Measurements from ENCODE around the gene CLCN1.

Gene CLCN1

DNA sequence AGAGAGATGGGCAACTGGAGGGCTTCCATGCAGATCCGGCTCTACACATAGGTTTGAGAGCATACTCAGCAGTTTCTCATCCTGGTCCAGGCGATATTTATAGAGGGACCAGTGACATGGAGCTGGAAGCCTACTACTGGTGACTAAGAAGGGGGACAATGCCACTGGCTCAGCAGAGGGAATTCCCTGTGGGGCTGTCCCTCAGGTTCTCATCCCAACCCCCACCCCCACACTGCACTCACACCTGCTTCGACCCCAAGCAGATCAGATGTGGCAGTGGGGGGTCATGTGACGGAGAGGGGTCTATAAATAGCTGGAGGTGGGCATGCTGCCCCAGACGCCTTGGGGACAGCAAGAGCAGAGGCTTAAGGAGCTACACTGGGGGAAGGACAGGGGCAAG lies at the start of gene CLCN1:
Gene CLCN1 (plus strand): TSS at position 336 of the 400 bp plus-strand sequence. CDS start 102 bp downstream, outside the sequence.
- peaks cover 80% of the 10 kb centered on the region for H3K4me1 Mint-ChIP-seq (ENCODE audit: low read depth)
- intact Hi-C loops (cut with micrococcal nuclease): loop anchor here (10.0 kb wide), 1 partner anchor 169 kb away; no protein-coding TSS in a partner anchor
- H3K9me3 Mint-ChIP-seq: no peaks in the 10 kb centered on the region
- no peaks in the 10 kb centered on the region for H3K27me3 Mint-ChIP-seq
- H3K27ac Mint-ChIP-seq: peak within 1 kb of the TSS; percentile 70
- no peak within 1 kb of the TSS for H3K4me3 Mint-ChIP-seq
- H3K36me3 Mint-ChIP-seq (ENCODE audit: low read depth): no peaks in the 10 kb centered on the region

DNA sequence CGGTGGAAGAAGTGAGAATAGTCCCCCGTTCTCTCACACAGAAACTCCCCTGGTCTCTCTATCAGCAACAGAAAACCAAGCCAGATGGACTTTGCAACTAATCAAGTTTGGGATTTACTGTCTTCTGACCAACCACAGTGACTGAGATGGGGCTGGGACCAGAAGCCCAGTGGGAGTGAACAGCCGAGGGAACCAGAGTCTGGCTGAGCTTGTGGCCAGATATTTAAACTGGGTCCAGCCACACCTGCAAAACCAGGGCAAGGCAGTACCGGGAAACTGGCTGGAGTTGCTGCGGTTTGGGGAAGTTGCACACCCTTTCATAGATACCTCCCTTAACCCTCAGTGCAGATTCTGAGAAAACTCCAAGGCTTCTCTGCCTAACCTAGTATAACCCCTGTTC lies 46.7 kb upstream of the CLCN1 start:
- peaks cover 44% of the 10 kb centered on the region for H3K4me1 Mint-ChIP-seq (ENCODE audit: low read depth)
- no peaks in the 10 kb centered on the region for H3K9me3 Mint-ChIP-seq
- H3K27ac Mint-ChIP-seq: no peak overlapping the region
- intact Hi-C loops (cut with micrococcal nuclease): no loop called here
- H3K36me3 Mint-ChIP-seq (ENCODE audit: low read depth): peaks cover 61% of the 10 kb centered on the region
- no peaks in the 10 kb centered on the region for H3K27me3 Mint-ChIP-seq
- no peak overlapping the region for H3K4me3 Mint-ChIP-seq

DNA sequence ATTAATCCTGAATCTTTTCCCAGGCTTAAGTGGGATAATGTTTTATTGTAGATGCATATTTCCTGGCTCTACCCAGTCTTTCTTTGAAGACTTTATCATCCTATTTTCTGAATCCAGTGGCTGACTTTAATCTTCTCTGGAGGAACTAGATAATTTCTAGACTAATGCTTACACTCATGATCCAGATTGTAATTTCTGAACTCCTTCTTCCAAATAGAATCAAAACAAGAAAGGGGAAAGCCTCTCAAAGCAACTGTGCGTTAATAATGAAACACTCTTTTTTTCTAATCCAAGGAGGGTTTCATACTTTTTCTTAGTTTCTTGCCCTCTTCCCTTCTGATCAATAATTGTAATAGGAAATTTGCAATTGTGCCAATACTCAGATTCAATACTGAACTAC lies 44.7 kb upstream of the CLCN1 start:
- no peak overlapping the region for H3K4me3 Mint-ChIP-seq
- H3K27ac Mint-ChIP-seq: no peak overlapping the region
- intact Hi-C loops (cut with micrococcal nuclease): no loop called here
- peaks cover 41% of the 10 kb centered on the region for H3K36me3 Mint-ChIP-seq (ENCODE audit: low read depth)
- H3K4me1 Mint-ChIP-seq (ENCODE audit: low read depth): peaks cover 29% of the 10 kb centered on the region
- no peaks in the 10 kb centered on the region for H3K27me3 Mint-ChIP-seq
- H3K9me3 Mint-ChIP-seq: no peaks in the 10 kb centered on the region

DNA sequence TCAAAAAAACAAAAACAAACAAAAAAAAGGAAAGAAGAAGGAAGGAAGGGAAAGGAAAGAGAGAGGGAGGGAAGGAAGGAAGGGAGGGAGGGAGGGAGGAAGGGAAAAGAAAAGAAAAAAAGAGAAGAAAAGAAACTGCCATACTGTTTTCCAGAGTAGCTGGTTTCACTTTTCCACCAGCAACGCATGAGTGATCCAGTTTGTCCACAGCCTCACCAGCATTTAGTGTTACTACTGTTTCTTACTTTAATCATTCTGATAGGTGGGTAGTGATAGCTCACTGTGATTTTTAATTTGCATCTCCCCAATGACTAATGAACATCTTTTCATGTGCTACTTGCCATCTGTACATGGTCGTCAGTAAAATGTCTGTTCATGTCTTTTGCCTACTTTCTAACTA lies 43.0 kb upstream of the CLCN1 start:
- no peak overlapping the region for H3K27ac Mint-ChIP-seq
- H3K9me3 Mint-ChIP-seq: no peaks in the 10 kb centered on the region
- intact Hi-C loops (cut with micrococcal nuclease): no loop called here
- no peaks in the 10 kb centered on the region for H3K27me3 Mint-ChIP-seq
- peaks cover 27% of the 10 kb centered on the region for H3K4me1 Mint-ChIP-seq (ENCODE audit: low read depth)
- H3K36me3 Mint-ChIP-seq (ENCODE audit: low read depth): peaks cover 25% of the 10 kb centered on the region
- H3K4me3 Mint-ChIP-seq: no peak overlapping the region

DNA sequence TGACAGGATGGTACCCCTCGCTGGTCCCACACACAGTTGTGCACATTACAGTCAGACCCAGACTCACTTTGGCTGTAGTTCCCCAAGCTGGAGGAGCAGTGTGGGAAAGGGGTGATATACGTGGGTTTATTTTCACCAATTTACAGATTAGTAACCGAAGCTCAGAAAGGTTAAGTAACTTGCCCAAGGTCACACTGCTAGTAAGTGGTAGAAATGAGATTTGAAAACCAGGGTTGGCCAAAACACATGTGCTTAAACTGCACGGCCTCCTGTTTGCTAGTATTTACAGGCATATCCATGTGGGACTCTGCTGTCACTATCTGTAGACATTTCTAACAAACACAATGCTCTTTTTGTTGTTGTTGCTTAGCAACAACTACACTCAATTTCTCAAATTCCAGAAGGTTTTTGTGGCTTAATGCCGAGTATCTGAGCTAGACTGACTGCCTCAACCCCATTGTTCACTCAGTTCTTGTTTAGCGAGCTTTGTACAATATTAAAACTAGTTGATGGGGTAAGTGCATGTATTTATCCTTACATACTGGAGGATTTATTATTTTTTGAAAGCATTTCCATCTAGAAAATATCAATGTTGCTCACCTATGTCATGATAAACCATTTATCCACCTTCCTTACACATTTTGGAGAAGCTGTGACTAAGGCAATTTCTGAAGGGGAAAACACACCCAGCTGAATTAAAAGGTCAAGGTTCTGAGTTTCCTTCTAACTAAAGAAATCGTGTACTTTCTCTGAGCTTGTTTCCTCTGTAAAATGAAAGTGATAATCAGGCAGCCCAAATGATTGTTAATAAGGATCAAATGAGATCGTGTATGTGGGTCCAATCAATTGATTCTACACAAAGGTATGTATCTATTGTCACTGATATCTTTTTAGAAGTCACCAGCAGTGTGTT lies 36.5 kb upstream of the CLCN1 start:
- intact Hi-C loops (cut with micrococcal nuclease): no loop called here
- Mint-ChIP-seq H3K4me3 (no peak overlapping the region), H3K27ac (no peak overlapping the region), H3K27me3 (no peaks in the 10 kb centered on the region), H3K9me3 (no peaks in the 10 kb centered on the region), H3K4me1 (ENCODE audit: low read depth) (peaks cover 23% of the 10 kb centered on the region), H3K36me3 (ENCODE audit: low read depth) (no peaks in the 10 kb centered on the region)

DNA sequence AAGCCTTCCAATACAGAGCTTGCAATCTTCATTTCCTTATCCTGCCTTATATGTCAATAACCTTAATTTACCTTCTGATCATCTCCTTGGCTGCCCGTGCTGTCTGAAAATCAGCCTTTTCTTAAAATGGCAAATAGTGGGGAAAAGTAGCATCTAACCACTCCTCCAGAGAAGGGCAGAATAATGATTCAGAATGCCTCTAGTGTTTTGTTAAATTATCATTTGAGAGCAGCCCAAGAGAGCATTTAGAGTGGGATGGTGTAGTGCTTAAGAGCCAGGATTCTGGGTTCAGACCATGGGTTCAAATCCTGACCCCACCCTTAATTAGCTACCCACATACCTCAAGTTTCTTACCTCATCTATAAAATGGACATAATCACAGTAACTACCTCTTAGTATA lies 35.8 kb upstream of the CLCN1 start:
- Mint-ChIP-seq H3K4me1 (ENCODE audit: low read depth) (peaks cover 28% of the 10 kb centered on the region), H3K27ac (no peak overlapping the region), H3K9me3 (no peaks in the 10 kb centered on the region), H3K36me3 (ENCODE audit: low read depth) (no peaks in the 10 kb centered on the region), H3K27me3 (no peaks in the 10 kb centered on the region), H3K4me3 (no peak overlapping the region)
- intact Hi-C loops (cut with micrococcal nuclease): no loop called here

DNA sequence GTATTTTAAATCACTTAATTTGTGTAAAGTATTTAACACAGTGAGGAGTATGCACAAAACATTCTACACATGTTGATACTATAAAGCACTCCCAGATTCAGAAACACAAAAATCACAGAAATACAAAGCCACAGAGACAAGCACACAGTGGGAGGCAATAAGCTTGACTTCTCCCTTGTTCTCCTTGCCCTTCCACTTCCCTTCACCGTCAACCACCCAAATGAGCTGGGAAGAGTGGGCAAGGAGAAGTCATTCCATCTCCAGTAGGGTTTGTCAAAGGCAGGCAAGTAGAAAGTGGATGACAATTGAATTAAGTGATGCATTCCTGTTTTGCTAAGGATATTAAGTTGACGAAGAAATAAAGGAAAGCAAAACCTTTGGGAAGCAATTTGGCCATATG lies 35.3 kb upstream of the CLCN1 start:
- intact Hi-C loops (cut with micrococcal nuclease): no loop called here
- Mint-ChIP-seq H3K4me1 (ENCODE audit: low read depth) (peaks cover 28% of the 10 kb centered on the region), H3K9me3 (no peaks in the 10 kb centered on the region)

DNA sequence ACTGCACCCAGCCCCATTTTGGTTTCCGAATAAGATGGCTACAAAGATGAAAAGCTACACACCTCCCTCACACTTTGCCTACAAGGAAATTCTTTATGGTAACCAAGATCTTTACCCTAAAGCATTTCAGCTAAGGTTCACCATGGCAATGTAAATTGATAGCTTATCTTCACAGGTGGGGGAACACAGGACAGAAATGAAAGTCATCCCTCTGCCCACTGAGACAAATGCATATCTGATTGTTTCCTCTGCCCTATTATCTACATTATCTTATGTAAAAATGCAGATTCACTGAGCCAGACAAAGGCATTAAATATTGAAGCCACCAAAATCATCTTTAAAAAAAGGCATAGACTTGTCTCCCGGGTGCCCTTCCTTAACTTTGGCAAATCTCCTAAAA lies 34.4 kb upstream of the CLCN1 start:
- Mint-ChIP-seq H3K4me3 (no peak overlapping the region), H3K9me3 (no peaks in the 10 kb centered on the region), H3K27ac (no peak overlapping the region), H3K36me3 (ENCODE audit: low read depth) (no peaks in the 10 kb centered on the region), H3K4me1 (ENCODE audit: low read depth) (peaks cover 28% of the 10 kb centered on the region), H3K27me3 (no peaks in the 10 kb centered on the region)
- intact Hi-C loops (cut with micrococcal nuclease): no loop called here

More for the DNA sequence above, 35.3 kb upstream of the CLCN1 start:
- Mint-ChIP-seq H3K4me3 (no peak overlapping the region), H3K27me3 (no peaks in the 10 kb centered on the region), H3K27ac (no peak overlapping the region), H3K36me3 (ENCODE audit: low read depth) (no peaks in the 10 kb centered on the region)

DNA sequence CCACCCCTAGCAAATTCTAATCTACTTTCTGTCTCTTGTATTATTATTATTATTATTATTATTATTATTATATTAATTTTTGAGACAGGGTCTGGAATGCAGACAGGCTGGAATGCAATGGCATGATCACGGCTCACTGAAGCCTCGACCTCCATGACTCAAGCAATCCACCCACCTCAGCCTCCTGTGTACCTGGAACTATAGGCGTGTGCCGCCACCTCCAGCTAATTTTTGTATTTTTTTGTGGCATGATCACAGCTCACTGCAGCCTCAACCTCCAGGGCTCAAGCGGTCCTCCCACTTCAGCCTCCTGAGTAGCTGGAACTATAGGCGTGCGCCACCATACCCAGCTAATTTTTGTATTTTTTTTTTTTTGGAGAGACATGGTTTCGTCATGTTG lies 33.8 kb upstream of the CLCN1 start:
- Mint-ChIP-seq H3K27me3 (no peaks in the 10 kb centered on the region), H3K9me3 (no peaks in the 10 kb centered on the region), H3K4me3 (no peak overlapping the region), H3K36me3 (ENCODE audit: low read depth) (no peaks in the 10 kb centered on the region), H3K27ac (no peak overlapping the region), H3K4me1 (ENCODE audit: low read depth) (peaks cover 28% of the 10 kb centered on the region)
- intact Hi-C loops (cut with micrococcal nuclease): no loop called here

DNA sequence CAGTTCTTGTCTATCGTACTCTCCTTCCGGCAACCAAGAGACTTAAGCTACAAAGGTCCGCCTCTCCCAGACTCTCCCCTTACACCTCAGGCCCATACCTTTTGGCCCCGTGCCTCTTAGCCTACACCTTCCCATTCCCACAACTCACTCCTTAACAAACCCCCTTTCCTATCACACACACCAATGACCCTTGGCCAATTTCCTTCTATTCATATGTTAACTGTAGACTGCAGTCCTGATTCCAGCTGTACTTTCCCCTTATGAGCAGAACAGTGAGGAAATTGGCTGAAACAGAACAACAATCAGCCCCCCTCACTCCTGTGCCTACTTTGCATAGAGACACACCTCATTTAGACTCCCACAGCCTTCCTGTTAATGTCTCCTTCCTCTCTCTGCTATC lies 32.5 kb upstream of the CLCN1 start:
- peaks cover 36% of the 10 kb centered on the region for H3K4me1 Mint-ChIP-seq (ENCODE audit: low read depth)
- H3K4me3 Mint-ChIP-seq: no peak overlapping the region
- H3K27me3 Mint-ChIP-seq: no peaks in the 10 kb centered on the region
- peaks cover 4% of the 10 kb centered on the region for H3K36me3 Mint-ChIP-seq (ENCODE audit: low read depth)
- H3K27ac Mint-ChIP-seq: no peak overlapping the region
- intact Hi-C loops (cut with micrococcal nuclease): no loop called here
- H3K9me3 Mint-ChIP-seq: no peaks in the 10 kb centered on the region

DNA sequence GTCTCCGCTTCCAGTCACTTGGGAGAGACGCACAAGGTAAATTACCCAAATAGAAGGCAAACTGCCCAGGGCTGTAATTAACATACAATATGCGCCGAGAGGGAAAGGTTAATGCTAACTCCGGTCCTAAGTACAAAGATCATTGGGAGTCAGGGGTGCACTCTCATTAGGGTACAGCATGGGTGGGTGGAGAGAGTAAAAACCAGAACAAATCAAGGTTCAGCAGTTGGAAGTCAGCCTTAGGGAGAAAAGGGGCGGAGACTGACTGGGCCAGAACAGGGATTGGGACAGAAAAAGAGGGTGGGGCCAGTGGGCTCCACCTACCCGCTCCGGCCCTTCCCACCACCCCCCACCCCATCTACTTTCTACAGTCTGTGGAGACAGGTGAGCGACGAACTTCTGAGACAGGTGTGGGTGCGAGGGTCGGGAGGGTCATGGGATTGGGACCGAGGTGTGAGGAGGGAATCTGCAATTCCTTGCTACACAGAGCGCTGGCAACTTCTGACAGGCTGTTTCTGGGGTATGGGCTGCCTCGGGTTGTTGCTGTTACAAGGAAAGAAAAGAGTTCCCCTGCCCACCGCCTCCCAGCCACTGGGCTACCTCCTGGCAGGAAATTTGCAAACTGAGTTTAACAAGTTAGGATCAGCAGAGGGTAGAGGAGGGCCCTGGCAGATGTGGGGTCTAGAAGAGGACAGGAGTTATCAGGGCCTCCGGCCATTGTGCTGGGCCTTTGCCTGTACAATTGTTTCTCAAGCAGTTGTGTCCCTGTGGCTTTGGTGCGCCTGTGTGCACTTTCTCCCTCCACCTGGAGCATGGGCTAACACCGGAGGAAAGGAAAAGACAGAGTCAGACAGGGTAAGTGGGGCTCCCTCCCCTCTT lies 31.1 kb upstream of the CLCN1 start, which contains the start of gene TMEM139:
Gene TMEM139 (plus strand): TSS at position 368 of the 879 bp plus-strand sequence. CDS start 1,000 bp downstream, outside the sequence.
- intact Hi-C loops (cut with micrococcal nuclease): no loop called here
- Mint-ChIP-seq H3K9me3 (no peaks in the 10 kb centered on the region), H3K4me1 (ENCODE audit: low read depth) (peaks cover 44% of the 10 kb centered on the region), H3K27me3 (no peaks in the 10 kb centered on the region), H3K27ac (no peak within 1 kb of the TSS), H3K36me3 (ENCODE audit: low read depth) (peaks cover 12% of the 10 kb centered on the region), H3K4me3 (no peak within 1 kb of the TSS)

DNA sequence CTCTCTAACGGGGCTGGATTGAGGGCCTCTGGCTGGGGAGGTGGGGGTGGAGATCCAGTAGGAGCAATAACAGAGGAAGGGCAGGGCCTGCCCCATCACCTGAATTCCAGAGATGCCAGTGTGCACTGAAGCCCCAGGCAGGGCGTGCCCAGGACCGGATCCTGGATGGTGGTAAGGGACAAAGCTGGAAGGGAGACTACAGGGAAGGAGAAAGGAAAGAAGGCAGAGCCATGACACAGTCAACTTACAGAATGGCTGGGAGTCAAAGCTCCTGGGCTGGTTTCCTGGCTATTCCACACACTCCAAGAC lies 30.5 kb upstream of the CLCN1 start:
- H3K9me3 Mint-ChIP-seq: no peaks in the 10 kb centered on the region
- intact Hi-C loops (cut with micrococcal nuclease): no loop called here

DNA sequence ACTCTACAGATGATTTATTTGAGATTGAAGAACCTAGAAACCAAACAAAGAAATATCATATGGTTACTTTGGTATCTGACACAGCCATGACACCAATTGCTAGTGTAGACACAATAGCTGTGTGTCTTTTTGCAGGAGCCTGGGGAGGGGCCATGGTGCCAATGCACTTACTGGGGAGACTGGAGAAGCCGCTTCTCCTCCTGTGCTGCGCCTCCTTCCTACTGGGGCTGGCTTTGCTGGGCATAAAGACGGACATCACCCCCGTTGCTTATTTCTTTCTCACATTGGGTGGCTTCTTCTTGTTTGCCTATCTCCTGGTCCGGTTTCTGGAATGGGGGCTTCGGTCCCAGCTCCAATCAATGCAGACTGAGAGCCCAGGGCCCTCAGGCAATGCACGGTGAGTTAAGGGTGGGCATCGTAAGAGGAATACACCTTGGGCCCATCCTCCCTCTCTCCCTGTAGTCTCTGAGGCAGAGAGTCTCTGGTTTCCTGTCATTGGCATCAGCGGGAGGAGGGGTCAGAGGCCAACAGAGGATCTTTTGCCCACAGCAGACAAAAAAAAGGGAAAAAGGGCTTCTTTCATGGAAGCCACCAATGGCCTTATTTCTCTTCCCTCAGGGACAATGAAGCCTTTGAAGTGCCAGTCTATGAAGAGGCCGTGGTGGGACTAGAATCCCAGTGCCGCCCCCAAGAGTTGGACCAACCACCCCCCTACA lies 29.9 kb upstream of the CLCN1 start:
- H3K36me3 Mint-ChIP-seq (ENCODE audit: low read depth): peaks cover 14% of the 10 kb centered on the region
- H3K27me3 Mint-ChIP-seq: no peaks in the 10 kb centered on the region
- H3K4me1 Mint-ChIP-seq (ENCODE audit: low read depth): peaks cover 38% of the 10 kb centered on the region
- H3K9me3 Mint-ChIP-seq: no peaks in the 10 kb centered on the region
- intact Hi-C loops (cut with micrococcal nuclease): no loop called here
- no peak overlapping the region for H3K27ac Mint-ChIP-seq
- H3K4me3 Mint-ChIP-seq: no peak overlapping the region

More for the DNA sequence above, 30.5 kb upstream of the CLCN1 start:
- H3K36me3 Mint-ChIP-seq (ENCODE audit: low read depth): peaks cover 14% of the 10 kb centered on the region
- H3K27me3 Mint-ChIP-seq: no peaks in the 10 kb centered on the region
- no peak overlapping the region for H3K4me3 Mint-ChIP-seq
- H3K4me1 Mint-ChIP-seq (ENCODE audit: low read depth): peaks cover 41% of the 10 kb centered on the region
- no peak overlapping the region for H3K27ac Mint-ChIP-seq

DNA sequence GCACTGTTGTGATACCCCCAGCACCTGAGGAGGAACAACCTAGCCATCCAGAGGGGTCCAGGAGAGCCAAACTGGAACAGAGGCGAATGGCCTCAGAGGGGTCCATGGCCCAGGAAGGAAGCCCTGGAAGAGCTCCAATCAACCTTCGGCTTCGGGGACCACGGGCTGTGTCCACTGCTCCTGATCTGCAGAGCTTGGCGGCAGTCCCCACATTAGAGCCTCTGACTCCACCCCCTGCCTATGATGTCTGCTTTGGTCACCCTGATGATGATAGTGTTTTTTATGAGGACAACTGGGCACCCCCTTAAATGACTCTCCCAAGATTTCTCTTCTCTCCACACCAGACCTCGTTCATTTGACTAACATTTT lies 29.4 kb upstream of the CLCN1 start:
- Mint-ChIP-seq H3K9me3 (no peaks in the 10 kb centered on the region), H3K36me3 (ENCODE audit: low read depth) (peaks cover 20% of the 10 kb centered on the region), H3K27ac (peak overlapping the region; percentile 40), H3K27me3 (no peaks in the 10 kb centered on the region), H3K4me1 (ENCODE audit: low read depth) (peaks cover 43% of the 10 kb centered on the region), H3K4me3 (no peak overlapping the region)
- intact Hi-C loops (cut with micrococcal nuclease): no loop called here
